Mucosa of descending colon (tissue), 3 donors: Measurements from ENCODE around the gene AQP2. TPM values are rescaled to one million over a fixed set of nuclear protein-coding genes. Genes with fewer than 3 reads are reported as not detected.

Source experiments
- ATAC-seq: fragments of 200-7000 bp; cut with Tn5 transposase; one replicate; pipeline ENCODE4 v1.9.1; 2020; ENCODE audit warnings: mild to moderate bottlenecking, moderate library complexity
- DNase-seq, 3 donors: peaks; one replicate each; pipeline ENCODE4 v3.0.0-alpha.2; 2020
- H3K36me3 ChIP-seq: fragments of 200-600 bp; one replicate; pipeline ENCODE4 v1.8.0; 2021; ENCODE audit warnings: low read depth, mild to moderate bottlenecking
- H3K4me1 ChIP-seq: fragments of 200-600 bp; one replicate; pipeline ENCODE4 v1.8.0; 2021; ENCODE audit warnings: low read depth, mild to moderate bottlenecking
- H3K4me3 ChIP-seq: fragments of 200-600 bp; one replicate; pipeline ENCODE4 v1.8.0; 2021; ENCODE audit warnings: mild to moderate bottlenecking
- H3K9me3 ChIP-seq: fragments of 200-600 bp; one replicate; pipeline ENCODE4 v1.8.0; 2021; ENCODE audit warnings: mild to moderate bottlenecking
- CTCF ChIP-seq: fragments of 200-600 bp; IDR thresholded peaks from one replicate; pipeline ENCODE4 v1.8.0; 2022; ENCODE audit warnings: antibody characterized with exemption, mild to moderate bottlenecking
- intact Hi-C, 2 donors: fragments of 100-400 bp; cut with DNase I in 1 of 2; cut with micrococcal nuclease in 1 of 2; formaldehyde crosslinking; loops; one replicate each; pipeline versions ENCODE4 v1.11.0 to v1.11.1; 2022; cut with DNase I, micrococcal nuclease
- total RNA-seq, 3 donors: library from RNA; stranded (reverse); fragmentation: NEBNext Ultra II Directional in 2 of 3; extraction: Animal tissue kit (Norgen Biotek cat#: 25700) in 2 of 3; gene quantifications; one replicate each; pipeline versions ENCODE4 v1.2.1 to v1.2.4, GENCODE V29; 2021 to 2023
- donor health status: DM: no; HTN: no; CAD: no; lungs with moderate emphysema.
- donor health status: DM: no; HTN: no; CAD: no.
- donor health status: DM: no; HTN: yes; CAD: no.

AQP2 gene
- total RNA-seq, 3 donors from 2014 or later: not detected

GRCh38 chr12:49925433-49926204 is 24.9 kb upstream of the AQP2 start:
- Histone ChIP-seq H3K4me1 (no peaks in the 10 kb centered on the region), H3K9me3 (no peaks in the 10 kb centered on the region), H3K36me3 (no peaks in the 10 kb centered on the region), H3K4me3 (no peak overlapping the region)
- intact Hi-C loops: no loop called here
- TF ChIP-seq CTCF: no peak
- no peak for ATAC-seq
- no peak for DNase-seq

DNA sequence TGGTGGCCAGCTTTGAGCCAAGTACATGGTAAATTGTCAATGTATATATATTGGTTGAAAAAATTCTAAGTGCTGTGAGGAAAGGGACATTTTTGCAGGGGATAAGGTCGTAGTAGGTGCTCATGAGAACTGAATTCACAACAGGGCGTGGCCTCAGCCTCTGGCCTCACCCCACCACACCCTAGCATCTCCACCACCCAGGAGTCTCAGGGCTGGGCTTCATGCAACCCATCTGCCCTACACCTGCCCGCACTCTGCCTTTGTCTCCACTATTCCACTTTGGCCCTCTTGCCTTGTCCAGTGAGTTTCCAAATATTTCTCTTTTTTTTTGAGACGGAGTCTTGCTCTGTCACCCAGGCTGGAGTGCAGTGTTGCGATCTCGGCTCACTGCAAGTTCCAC is 22.1 kb upstream of the AQP2 start:
- intact Hi-C loops: no loop called here
- Histone ChIP-seq H3K4me1 (no peaks in the 10 kb centered on the region), H3K9me3 (no peaks in the 10 kb centered on the region), H3K36me3 (no peaks in the 10 kb centered on the region), H3K4me3 (no peak overlapping the region)
- no peak for TF ChIP-seq CTCF
- DNase-seq: no peak
- no peak for ATAC-seq

- intact Hi-C loops: no loop called here
- no peak for ATAC-seq
- Histone ChIP-seq H3K36me3 (no peaks in the 10 kb centered on the region), H3K9me3 (no peaks in the 10 kb centered on the region), H3K4me1 (no peaks in the 10 kb centered on the region), H3K4me3 (no peak overlapping the region)
- TF ChIP-seq CTCF: no peak
- no peak for DNase-seq
Observed at GRCh38 chr12:49929581-49929980, 21.0 kb upstream of the AQP2 start.

GRCh38 chr12:49930515-49931288 is 19.8 kb upstream of the AQP2 start:
- DNase-seq (no peak), ATAC-seq (no peak)
- intact Hi-C loops: no loop called here
- Histone ChIP-seq H3K4me1 (no peaks in the 10 kb centered on the region), H3K36me3 (no peaks in the 10 kb centered on the region), H3K4me3 (no peak overlapping the region), H3K9me3 (no peaks in the 10 kb centered on the region)
- TF ChIP-seq CTCF: no peak

- H3K36me3 ChIP-seq: no peaks in the 10 kb centered on the region
- ATAC-seq (no peak), DNase-seq (no peak)
- H3K4me1 ChIP-seq: no peaks in the 10 kb centered on the region
- intact Hi-C loops: no loop called here
- TF ChIP-seq CTCF: no peak
- H3K9me3 ChIP-seq: no peaks in the 10 kb centered on the region
- no peak overlapping the region for H3K4me3 ChIP-seq
Observed at GRCh38 chr12:49932023-49932422, 18.5 kb upstream of the AQP2 start.
